HG02981 (cell line): ENCODE data around the gene YWHAB.

Experiments
- ATAC-seq: cut with Tn5 transposase; IDR thresholded peaks from one replicate; pipeline ENCODE4 v1.9.1; 2021; ENCODE audit warnings: mild to moderate bottlenecking, moderate library complexity; ENCODE audit not compliant: unreplicated experiment

Gene YWHAB

GRCh38 chr20:44911264-44911921 is 25.9 kb downstream of the YWHAB start:
- no peak for ATAC-seq

- ATAC-seq = no peak
These were observed 26.7 kb downstream of the YWHAB start for GRCh38 chr20:44912189-44912588.

GRCh38 chr20:44914924-44915323 is 29.4 kb downstream of the YWHAB start:
- ATAC-seq = no peak

GRCh38 chr20:44916586-44916985 is 31.1 kb downstream of the YWHAB start:
- ATAC-seq = no peak

GRCh38 chr20:44917399-44917798 is 31.9 kb downstream of the YWHAB start:
- ATAC-seq = no peak

GRCh38 chr20:44918342-44918741 is 32.8 kb downstream of the YWHAB start:
- no peak for ATAC-seq

- no peak for ATAC-seq
These were observed 33.3 kb downstream of the YWHAB start for GRCh38 chr20:44918761-44919160.

- ATAC-seq = no peak
These were observed 35.9 kb downstream of the YWHAB start for GRCh38 chr20:44921447-44921846.

GRCh38 chr20:44924541-44924940 is 39.0 kb downstream of the YWHAB start:
- no peak for ATAC-seq

GRCh38 chr20:44928595-44928994 is 43.1 kb downstream of the YWHAB start:
- no peak for ATAC-seq

- ATAC-seq = no peak
These were observed 45.1 kb downstream of the YWHAB start for GRCh38 chr20:44930517-44931168.

GRCh38 chr20:44931911-44932310 is 46.4 kb downstream of the YWHAB start:
- ATAC-seq = no peak

GRCh38 chr20:44932916-44933315 is 47.4 kb downstream of the YWHAB start:
- ATAC-seq = no peak

- no peak for ATAC-seq
These were observed 51.0 kb downstream of the YWHAB start for GRCh38 chr20:44936510-44936909.

- no peak for ATAC-seq
These were observed 53.1 kb downstream of the YWHAB start for GRCh38 chr20:44938637-44939036.

- no peak for ATAC-seq
These were observed 55.7 kb downstream of the YWHAB start for GRCh38 chr20:44941120-44941691.

GRCh38 chr20:44942264-44942973 is 56.9 kb downstream of the YWHAB start:
- ATAC-seq = no peak

- no peak for ATAC-seq
These were observed 58.3 kb downstream of the YWHAB start for GRCh38 chr20:44943828-44944227.

GRCh38 chr20:44945261-44945660 is 59.8 kb downstream of the YWHAB start:
- no peak for ATAC-seq

- ATAC-seq = no peak
These were observed 60.9 kb downstream of the YWHAB start for GRCh38 chr20:44946271-44946852.

GRCh38 chr20:44948107-44948506 is 62.6 kb downstream of the YWHAB start:
- ATAC-seq = no peak
